Measurements from ENCODE around the gene BHLHA15.
"Not testable (repeated sequence)": the region's sequence is repeated elsewhere in the genome, so short reads cannot be mapped to it uniquely, and the experiment has no call there.

Gene BHLHA15

DNA sequence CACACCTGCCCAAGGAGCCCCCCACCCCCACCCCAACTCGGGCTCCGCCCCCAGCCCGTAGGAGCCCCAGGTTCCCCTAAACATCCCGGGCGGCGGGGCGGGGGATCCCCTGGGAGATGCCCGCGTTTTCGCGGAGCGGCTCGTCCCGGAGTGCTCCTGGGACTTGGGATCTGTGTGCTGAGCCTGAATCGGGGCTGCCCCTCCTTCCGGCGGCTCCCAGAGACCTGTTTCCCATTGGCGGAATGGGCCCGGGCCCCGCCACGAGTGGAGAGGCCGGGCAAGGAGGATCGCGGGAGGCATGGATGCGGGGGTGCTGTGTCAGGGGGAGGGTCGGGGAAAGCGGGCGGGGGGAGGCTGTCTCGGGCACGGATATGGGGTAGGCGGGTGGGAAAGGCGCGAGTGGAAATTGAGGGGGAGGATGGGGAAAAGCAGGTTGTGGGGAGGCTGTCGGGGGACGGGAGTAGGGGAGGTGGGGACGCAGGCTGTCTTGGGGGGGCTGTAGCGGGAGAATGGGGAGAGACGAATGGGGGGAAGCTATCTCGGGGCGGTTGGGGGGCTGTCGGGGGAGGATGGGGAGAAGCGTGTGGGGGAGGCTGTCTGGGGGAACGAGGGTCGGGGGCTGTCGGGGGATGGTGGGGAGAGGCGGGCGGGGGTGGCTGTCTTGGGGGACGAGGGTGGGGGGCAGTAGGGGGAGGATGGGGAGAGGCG lies 572 bp upstream of the BHLHA15 start:
- no peak for DNase-seq

DNA sequence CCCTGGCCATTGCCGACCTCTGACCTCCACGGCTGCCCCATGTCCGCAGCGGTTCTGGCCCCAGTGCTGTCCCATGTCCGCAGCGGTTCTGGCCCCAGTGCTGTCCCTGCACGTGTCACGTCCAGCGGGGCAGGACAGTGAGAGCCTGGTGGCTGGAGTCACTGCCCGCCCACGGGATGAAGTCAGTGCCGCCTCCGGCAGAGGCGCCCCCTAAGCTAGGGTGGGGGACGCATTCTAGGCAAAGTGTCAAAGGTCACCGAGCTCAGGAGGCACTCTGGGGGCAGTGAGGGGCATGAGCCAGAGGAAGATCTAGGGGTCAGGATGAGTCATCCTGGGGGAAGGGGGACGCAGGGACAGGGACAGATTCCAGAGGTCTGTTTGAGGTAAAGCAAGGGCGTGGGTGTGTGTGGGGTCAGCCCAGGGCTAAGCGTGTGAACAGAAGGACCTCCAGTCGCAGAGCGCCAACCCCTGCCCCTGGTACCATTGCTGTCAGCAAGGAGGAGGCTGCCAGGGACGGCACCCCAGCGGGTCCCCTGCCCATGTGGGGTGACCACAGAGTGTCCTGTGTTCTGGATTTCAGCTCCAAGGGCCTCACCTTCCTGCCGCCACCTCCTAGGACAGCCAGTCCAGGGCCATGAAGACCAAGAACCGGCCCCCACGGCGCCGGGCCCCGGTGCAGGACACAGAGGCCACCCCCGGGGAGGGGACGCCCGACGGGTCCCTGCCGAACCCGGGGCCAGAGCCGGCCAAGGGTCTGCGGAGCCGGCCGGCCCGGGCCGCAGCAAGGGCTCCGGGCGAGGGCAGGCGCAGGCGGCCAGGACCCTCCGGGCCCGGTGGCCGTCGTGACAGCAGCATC lies 665 bp downstream of the BHLHA15 start:
- no peak for DNase-seq

DNA sequence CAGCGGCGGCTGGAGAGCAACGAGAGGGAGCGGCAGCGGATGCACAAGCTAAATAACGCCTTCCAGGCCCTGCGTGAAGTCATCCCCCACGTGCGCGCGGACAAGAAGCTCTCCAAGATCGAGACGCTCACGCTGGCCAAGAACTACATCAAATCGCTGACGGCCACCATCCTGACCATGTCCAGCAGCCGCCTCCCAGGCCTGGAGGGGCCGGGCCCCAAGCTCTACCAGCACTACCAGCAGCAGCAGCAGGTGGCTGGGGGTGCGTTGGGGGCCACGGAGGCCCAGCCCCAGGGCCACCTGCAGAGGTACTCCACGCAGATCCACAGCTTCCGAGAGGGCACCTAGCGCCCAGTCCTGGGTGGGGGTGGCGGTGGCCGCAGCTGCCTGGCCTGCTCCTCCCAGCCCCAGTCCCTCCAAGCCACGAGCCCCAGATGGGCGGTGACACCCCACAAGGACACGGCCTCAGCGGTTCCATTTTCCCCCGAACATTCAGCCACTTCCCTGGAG lies 1.3 kb downstream of the BHLHA15 start:
- DNase-seq: no peak

DNA sequence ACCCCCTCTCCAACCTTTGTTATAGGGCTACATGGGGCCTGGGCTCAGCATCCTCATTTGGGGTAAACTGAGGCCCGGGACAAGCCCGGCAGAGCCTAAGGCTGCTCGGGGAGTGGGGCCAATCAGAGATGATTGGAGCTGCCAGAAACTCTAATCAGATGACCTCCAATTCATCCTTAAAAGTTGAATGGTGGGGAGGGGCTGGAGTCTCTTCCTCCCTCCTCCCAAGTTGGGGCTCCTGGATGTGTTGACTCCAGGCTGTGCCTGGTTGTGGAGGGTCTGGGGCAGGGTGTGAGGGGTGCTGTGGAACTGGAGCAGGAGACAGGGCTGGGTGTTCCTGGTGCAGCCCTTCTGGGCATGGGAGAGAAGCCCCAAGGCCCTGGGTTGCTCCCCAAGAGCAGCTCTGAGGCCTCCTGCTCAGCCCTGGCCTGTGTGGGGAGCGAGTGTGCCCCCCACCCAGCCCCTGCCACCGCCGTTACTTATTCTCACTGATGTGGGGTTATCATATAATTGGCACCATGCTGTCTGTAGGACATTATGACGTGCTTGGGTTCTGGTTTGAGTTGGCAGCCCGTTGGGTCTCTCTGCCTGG lies 2.2 kb downstream of the BHLHA15 start:
- DNase-seq: no peak

DNA sequence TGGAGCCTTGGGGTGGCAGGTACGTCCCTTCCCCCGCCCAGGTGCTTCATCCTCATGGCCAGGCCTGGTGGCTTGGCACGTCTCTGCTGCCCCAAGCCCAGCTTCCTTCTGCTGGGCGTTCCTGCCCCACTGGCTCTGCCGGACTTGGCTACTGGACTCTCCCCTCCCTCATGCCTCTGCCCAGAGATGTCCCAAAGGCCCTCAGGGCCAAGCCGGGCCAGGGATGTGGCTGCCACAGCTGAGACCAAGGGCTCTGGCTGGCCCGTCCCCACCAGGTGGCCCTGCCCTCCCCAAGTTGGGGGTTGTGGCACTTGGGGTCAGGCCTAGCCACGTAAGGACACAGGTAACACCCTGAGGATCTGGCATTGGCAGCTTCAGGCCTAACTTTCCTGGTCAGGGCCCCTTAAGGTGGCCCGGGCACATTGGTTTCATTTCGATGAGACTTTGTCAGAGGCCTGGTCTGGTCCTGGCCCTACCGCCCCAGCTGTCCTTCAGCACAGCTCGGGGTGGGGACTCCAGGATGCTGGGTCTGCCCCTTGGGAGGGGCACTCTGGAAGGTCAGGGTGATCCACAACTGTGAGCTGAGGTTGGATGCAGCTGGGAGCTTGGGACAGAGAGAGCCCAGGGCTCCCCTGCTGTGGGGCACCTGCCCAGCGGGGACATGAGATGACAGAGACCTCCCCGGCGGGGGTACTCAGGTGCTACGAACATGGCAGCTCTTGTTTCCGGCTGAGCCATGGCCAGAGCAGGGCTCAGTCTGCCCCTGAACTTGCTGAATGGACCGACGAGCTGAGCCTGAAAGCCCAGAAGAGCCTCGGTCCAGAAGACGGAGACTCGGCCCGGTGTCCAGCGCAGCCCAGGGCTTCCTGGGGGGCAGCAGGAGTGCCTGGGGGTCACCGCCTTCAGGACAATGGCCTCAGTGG lies 2.9 kb downstream of the BHLHA15 start:
- no peak for DNase-seq

DNA sequence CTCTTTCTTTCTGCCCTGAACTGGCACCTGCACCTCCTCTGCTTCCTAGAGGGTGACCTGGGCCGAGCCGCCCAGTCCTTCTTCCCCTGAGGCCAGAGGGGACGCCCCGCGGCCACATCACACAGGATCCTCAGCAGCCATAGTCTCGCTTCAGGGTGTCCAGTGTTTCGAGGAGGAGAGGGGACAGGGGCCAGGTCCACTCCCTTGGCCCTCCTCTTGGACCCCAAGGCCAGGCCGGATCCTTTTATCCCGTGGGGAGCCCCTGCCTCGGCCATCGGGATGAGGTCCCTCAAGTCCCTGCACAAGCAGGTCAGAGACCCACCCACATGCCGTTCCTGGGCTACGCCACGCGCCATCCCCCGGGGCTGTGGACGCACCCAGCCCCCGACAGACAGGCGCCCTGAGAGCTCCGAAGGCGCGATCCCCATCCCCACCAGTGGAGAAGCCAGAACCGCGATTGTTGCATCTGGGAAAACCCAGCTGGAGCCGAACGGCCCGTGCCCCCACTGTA lies 3.6 kb downstream of the BHLHA15 start:
- DNase-seq: no peak

DNA sequence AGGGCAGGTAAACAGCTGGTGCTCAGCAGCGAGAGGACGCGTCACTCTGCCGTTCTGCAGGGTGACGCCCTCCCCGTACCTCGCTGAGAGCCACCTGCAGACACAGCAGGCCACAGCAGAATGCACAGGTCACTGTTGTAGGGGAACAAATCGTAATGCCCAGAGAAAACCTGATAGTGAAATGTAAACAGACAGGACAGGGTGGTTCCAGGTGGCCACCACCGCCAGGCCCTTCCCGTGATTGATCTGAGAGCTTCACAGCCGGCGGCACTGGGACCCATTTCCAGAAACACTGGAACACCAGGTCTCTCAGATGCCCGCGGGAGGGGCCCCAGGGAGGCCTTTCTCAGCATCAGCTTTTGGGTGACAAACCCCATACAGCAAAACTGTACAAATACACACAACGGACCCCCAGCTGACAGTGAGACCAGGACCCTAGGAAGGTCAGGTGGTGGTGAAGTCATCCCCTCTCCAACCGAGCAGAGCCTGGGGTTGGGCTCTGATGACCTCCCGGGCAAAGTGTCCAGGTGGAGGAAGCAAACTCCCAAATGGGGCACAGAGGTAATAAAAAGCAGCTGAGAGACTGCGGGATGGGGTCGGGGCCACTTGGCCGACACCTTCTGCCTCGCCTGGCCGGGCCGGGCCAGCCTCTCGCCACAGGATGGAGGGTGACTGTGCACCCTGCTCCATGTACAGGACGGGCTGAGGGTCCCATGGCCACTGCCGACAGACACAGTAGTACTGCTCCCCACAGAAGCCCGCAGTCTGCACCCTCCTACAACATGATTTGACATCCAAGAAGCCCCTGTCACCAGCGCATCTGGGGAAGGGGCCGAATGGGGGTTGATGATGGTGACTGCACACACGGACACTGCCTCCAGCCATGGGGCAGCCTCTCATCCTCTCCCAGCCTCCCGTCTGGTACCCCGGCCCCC lies 4.6 kb downstream of the BHLHA15 start:
- no peak for DNase-seq

DNA sequence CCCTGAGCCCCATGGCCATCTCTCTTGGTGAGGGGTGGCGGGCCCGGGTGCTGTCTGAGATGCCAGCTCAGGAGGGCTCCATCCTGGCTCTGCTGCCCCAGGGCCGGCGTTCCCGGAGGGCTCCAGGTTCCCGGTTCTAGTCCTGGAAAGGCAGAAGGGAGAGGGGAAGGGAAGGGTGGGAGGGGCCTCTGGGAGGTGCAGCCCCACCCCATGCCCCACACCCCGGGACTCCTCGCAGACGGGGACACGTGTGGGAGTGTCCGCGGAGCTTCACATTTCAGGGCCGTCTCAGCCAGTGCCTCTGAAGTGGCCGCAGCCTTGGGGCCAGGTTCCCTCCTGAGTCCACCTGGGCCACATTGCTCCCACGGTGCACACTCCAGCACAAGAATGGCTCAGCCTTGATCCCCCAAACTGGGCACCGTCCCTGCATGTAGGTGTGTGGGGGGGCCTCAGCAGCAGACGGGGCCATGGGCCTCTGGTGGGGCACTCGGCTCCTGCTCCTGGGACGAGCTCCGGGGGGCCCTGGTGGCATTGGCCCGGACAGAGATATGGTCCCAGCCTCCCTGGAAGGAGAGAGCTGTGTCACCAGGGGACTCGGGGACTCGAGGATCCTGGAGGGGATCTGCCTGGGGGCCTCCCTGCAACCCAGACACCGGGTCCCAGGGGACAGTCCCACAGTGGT lies 5.8 kb downstream of the BHLHA15 start:
- no peak for DNase-seq

DNA sequence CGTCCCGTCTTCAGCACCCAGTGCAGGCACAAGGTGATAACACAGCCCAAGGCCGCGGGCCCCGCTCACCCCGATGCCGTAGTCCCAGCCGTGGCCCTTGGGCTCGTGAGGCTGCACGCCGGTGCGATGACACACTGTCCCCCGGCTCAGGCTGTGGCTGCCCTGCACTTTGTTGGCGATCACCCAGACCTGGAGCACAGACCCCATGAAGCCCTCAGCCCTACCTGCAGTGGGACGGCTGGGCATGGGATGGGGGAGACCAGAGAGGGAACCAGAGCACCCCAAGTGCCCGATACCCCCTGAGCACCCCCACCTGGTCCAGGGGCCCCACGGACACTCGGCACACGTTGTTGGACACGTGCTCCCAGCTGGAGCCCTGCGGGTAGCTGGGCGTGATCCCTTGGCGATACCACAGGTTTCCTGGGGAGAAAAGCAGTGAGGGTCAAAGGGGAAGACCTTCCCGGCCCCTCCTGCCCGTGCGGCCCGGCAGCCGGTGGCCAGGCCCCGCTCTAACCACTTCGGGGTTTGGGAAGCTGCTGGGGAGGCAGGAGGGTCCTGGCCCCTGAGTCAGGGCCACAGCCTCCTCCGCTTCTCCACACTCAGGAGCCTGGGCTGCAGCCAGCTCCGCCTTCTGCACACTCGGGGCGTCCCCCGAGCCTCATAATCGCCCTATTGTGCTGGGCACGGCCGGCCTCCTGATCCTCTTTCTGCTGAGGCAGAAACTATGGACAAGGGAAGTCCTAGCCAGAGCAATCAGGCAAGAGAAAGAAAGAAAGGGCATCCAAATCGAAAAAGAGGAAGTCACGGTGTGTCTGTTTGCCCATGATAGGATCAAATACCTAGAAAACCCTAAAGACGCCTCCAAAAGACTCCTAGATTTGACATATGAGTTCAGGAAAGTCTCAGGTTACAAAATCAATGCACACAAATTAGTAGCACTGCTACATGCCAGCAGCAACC lies 6.7 kb downstream of the BHLHA15 start:
- DNase-seq: no peak

DNA sequence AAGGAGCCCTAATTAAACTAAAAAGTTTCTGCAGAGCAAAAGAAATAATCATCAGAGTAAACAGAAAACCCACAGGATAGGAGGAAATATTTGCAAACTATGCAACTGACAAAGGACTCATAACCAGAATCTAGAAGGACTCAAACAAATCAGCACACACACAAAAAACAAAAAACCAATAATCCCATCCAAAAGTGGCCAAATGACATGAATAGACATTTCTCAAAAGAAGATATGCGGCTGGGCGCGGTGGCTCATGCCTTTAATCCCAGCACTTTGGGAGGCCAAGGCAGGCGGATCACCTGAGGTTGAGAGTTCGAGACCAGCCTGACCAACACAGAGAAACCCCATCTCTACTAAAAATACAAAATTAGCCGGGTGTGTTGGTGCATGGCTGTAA lies 8.1 kb downstream of the BHLHA15 start:
- DNase-seq: not testable (repeated sequence)

DNA sequence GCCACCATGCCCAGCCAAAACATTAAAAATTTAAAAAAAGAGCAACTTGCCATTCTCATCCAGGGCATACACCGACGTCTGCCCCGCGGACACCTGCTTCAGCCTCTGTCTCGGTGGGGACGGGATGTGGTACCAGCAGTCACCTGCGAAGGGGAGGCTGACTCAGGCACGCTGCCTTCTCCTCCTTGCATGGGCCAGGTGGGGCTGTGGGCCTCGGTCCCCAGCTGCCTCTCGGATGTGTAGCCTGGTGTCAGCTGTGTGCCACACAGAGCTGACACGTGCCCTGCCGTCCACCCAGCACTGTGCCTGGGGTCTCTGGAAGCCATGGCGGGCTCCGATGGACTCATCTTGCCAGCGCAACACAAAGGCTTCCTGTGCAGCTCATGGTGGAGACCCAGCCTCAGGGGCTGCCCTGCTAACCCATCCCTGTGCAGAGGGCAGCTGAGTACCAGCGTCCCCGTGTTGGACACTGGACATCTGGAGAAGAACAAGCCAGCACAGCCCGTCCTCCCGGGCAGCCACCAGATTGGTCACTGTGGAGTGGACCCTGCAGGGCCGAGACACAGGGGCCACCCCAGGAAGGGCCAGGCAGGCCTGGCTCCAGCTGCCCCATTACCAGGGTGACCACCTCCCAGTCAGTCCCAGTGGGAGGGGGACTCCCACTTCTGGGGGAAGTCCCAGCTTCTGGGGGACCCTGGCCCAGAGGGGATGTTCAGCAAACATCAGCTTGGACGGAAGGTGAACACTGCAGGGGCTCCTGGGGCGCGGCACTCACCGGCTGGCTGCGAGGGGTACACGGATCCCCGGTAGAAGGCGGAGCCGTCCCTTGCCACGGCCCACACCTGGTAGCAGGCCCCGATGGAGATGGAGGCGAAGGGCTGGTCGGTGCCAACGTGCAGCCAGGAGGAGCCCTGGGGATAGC lies 10.6 kb downstream of the BHLHA15 start:
- no peak for DNase-seq

DNA sequence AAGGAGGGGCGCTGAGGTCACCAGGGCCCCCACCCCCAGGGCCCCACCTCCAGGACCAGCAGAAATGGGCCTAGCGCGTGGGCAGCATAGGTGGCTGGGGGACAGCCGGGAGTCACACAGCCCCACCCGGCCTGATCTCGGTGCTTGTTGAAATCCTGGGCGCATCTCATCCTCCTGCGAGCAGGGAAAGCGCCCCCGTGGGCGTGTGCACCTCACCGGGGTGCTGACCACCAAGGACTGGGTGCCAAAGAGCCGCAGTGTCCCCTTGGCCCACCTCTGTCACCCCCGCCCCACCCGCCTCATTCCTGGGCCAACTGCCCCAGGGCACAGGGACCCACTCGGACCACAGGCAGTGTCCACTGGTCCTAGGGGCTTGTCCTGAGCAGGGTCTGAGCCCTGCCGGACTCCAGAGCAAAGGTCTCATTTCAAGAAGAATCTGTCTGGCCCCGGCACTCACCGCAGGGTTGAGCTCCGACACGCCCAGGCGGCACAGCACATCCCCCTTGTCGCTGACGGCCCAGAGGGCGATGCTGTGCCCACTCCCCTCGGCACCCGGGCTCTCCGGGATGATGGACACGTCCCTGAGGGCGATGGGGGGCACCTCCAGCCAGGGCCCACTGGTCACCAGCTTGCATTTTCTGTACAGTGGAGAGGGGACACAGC lies 11.4 kb downstream of the BHLHA15 start:
- DNase-seq: no peak

DNA sequence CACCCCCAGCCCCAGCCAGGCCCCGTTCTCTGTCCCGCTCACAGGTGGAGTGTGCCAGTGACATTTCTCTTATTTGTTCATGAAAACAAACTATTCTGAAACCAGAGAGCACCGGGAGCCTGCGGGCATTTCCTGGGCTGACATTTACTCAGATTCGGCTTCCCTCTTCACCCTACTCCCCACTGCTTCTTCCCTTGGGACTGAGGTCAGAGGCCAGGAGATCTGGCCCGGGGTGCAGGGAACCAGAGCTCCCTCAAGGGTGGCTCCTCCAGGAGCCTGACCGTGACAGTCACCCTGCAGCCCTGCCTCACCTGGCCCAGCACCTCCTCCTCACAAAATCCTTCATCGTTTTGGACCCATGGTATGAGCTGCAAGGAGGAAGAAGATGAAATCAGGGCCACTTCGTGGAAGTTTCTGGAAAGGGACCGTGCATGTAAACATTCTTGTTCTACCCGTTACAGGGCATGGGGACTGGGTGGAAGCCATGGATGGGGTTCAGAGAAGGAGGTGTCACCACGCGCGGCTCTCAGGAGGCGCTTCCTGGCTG lies 12.2 kb downstream of the BHLHA15 start:
- DNase-seq: no peak

DNA sequence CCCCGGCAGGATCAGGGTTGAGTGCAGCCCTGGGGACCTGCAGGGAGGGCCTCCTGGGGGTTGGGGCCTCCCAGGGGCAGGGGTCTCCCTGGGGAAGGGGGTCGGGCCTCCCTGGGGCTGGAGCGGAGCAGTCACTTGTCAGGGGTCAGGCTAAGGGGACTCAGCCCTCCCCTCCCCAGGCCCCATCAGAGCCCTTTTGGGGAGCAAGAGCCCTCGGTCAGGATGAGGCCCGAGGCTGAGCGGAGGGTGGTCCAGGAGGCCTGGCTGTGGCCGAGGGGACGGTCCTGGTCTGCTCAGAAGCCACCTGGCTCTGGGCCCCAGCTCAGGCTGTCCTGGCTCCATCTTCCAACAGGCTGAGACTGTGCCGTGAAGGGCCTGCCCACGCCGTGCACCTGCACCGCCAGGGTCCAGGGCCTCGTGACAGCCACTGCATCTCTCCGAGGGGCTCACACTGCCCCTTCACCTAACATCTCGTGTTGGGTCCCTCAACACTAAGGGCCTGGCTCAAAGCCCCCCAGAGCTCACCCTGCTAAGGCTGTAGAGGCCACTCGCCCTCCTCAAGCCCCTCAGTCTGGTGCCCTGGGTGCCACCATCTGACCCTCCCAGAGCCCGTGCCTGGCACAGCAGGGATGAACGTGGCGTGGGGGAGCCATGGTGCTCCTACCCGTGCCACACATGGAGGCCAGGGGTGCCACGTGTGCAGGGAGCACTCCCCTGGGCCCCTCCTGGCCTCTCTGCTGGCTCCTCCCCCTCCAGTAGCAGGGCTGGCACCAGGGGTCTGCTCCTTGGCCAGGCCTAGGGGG lies 12.9 kb downstream of the BHLHA15 start:
- DNase-seq: no peak

DNA sequence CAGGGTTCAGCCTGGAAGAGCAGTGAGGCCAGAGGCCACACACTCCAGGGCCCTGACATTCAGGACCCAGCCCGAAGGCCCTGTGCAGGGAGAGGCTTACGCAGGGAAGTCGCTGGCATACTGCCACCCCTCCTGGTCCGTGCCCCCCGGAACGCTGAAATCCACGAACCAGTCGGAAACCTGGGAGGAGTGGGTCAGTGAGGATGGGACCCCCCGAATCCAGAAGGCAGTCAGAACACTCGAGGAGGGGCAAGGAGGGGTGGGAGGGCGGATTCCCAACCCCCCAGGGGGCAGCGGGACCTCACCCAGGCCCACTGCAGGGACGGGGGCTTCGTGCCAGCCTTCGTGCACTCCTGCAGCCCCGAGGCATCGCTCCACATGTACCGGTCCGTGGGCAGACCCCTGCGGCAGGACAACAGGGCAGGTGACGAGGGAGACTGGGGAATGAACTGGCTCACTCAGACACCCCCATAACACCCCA lies 13.5 kb downstream of the BHLHA15 start:
- DNase-seq: no peak

Measured in fibroblast of skin of back (primary cell).